HG03565 (cell line): ENCODE measurements around the gene CAMK1D.
"Not testable (repeated sequence)": the region's sequence is repeated elsewhere in the genome, so short reads cannot be mapped to it uniquely, and the experiment has no call there.

Source experiments
- ATAC-seq: cut with Tn5 transposase; IDR thresholded peaks from one replicate; pipeline ENCODE4 v1.9.1; 2021; ENCODE audit warnings: mild to moderate bottlenecking, moderate library complexity; ENCODE audit not compliant: unreplicated experiment

The CAMK1D gene

DNA sequence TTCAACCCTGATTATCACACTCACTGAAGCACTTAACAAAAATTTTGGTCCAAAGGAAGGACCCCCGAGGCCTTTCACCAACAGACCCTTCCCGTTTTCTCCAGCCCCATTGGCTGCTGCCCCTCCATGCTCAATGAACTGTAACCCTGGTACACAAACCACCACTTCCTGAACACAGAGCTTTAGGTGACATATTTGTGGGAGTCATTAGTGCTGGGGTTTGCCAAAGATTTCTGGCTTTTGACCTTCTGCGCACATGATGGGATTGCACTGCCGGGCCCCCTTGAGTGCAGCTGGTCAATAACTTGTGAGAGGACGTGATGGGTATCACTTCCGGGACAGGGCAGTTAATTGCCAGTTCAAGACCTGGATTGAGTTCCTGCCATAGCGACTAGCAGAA, 9.0 kb upstream of the CAMK1D start:
- ATAC-seq: no peak

DNA sequence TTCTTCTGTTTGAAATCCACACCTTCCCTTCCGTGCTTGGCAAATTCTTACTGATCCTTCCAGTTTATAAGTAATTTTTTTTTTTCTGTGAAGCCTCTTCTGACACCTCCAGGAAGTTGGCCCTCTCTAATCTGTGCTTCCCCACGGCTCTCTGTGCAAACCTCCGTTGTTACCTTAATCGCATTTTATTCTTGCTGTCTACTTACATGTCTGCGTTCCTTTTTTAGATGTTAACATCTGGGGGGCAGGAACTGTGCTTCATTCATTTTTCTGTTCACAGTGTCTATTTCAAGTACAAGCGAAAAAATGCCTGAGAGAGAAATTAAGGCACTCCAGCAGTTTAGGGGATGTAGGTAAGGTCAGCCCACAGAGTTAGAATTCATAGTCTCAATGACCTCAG, 8.4 kb upstream of the CAMK1D start:
- ATAC-seq: no peak

DNA sequence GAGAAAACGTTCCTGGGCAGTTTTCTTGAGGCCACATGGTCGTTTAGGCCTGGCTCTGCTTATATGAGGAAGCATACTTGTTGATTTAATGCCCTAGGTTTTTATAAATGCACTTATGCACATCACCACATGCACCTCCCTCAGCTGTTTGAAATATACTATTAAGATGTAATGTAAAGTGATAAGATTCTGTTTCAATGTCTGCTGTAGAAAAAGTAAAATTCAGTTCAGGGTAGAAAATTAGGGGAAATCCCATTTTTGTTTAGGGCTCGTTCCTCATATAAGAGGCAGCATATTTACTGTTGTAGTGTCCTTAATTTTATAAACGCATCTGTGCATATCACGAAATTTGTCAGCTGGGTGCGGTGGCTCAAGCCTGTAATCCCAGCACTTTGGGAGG, 7.8 kb upstream of the CAMK1D start:
- ATAC-seq: no peak

DNA sequence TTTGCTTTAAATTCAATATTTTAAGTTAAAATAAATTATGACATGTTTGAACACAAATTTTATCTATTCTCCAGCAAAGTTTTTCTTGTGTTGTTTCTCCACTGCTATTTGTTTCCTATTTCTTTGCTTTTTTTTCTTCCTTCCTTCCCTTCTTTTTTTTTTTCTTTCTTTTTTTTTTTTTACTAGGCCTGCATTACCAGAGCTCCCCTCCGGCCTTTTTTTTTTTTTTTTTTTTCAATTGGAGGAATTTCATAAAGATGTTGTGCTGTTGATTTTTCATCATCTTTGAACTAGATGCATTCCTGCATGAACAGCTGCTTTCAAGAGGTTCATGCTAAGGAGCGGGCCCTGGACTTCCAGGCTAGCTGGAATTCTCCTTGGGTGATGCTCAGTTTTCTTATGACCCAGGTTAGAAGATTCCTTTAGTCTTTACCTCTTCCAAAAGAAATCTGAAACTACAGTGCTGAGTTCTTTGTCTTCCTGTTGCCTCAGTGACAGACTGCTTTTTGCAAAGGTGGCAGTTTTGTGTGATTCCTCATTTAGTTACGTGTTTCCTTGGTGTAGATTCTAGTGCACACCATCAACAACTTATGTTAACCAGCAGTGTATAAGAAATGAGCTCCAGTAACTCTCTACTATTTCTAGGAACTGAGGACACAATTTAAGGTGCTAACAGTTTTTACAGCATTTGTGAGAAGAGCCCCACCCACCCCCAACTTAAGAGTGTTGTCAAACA, 4.8 kb upstream of the CAMK1D start:
- ATAC-seq: no peak

DNA sequence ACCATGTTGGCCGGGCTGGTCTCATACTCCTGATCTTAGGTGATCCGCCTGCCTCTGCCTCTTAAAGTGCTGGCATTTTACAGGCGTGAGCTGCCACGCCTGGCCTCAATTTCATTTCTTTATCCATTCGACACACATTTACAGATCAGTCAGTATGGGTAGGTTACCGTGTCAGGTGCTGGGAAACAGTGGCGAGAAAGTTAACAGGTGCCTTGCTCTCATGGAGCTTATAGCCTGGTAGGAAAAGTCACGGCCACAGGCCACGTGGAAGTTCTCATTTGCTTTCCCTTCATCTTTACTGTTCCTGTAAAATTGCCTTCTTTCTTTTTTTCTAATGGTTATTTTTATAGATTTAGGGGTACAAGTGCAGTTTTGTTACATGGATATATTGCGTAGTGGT, 2.6 kb upstream of the CAMK1D start:
- no peak for ATAC-seq

DNA sequence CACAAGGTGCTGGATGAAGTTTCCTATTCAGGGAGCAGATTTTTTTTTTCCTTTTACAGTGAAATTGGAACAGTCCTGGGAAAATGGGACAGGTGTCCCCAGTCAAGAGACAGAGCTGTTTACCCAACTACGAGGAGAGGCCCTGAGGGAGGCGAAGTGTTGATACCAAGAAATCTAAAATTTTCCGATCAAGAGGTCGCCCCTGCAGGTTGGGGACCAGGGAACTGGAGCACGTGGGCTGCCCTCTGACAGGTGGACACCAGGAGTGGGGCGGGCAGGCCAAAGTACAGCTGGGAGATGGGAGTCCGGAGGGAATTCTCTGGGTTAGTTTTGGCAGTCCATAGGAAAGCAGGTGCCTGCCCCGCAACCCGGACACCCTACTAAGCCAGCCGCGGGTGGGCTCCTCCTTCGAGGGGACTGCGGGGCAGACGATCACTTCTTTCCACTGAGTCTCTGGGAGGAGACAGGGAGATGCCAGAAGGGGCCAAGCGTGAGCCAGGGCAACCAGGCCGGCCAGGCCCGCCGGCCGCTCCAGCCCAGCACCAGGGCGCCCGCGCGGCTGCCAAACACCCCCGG, 965 bp upstream of the CAMK1D start:
- no peak for ATAC-seq

DNA sequence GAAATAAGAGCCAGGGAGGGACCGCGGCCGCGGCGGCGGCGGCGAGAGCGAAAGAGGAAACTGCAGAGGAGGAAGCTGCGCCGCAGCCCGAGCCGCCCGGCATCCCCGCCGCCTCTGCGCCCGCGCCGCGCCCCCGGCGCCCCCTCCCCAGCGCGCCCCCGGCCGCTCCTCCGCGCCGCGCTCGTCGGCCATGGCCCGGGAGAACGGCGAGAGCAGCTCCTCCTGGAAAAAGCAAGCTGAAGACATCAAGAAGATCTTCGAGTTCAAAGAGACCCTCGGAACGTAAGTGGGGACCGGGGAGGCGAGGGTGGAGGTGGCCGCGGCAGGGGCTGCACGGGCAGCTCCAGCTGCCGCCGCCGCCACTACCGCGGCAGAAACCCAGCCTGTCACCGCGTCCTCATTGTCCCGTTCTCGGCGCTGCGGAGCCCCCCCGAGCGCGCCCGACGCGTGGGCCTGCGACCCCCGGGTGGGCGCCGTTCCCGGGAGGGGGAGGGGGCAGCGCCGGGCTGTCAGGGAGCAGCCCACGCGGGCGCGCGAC, 351 bp downstream of the CAMK1D start:
- ATAC-seq: peak; percentile 24

DNA sequence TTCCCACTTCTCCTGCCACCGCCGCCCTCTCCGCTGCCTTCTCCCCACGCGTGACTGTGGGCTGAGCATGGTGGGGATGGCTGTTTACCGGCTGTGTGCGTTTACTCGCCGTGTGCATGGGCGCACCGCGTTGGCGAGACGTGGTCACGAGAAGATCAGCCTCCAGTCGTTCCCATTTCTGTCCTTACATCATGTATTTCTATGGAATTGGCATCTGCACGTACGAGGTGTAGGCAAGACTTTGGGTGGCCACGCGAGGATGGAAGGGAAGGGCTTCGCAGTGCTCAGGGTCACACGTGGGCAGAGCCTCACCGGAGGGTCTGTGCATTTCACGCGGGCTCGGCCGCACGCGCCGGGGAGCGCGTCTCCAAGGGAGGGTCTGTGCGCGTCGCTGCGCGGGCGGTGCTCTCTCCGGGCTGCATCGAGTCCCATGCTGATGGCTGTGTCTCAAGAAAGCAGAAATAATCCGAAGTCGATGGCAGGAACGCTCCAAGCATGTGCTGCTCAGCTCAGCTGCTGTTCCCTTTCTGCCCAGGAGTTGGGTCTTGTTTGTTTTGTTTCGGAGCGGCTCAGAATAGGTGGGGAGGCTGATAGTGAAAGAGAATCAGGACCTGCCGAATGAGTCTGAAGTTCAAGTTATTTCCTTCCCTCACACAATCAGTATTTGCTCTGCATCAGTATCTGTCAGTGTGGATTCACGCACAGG, 973 bp downstream of the CAMK1D start:
- ATAC-seq: no peak

DNA sequence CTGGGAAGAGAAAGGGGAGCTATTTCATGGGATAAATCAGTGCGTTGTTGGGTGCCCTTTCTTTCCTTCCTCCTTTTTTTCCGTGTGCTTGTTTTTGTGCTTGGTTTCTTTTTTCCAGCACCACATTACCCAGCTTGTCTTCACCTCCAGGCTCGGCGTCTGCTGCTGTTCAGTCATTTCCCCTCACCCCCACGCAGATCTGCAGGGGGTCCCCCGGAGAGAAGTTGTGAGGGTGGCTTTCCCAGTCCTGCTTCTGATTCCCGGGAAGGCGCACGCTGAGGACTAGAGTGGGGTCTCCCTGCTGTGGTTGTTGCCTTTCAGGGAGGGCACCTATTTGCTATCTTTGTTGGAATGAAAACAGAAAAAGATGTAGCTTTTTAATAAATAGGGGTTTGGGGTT, 1.6 kb downstream of the CAMK1D start:
- ATAC-seq: no peak

DNA sequence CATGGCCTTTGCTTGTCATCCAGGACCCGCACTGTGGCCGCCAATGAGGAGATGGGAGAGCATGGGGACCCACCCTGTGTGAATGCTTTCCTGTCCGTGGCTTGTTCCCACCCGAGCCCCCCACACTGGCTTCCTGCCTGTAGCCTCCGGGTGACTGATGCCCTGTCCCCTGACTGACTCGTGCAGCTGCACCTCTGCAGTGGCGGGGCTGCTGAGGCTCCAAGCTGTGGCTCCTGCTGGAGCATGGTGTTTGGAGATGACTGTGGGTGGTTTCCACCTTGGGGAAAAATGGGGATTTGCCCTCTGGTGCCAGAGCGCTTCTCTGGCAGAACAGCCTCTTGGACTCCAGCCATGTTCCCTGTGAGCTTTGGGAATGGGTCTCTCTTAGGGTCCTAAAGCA, 2.1 kb downstream of the CAMK1D start:
- no peak for ATAC-seq

DNA sequence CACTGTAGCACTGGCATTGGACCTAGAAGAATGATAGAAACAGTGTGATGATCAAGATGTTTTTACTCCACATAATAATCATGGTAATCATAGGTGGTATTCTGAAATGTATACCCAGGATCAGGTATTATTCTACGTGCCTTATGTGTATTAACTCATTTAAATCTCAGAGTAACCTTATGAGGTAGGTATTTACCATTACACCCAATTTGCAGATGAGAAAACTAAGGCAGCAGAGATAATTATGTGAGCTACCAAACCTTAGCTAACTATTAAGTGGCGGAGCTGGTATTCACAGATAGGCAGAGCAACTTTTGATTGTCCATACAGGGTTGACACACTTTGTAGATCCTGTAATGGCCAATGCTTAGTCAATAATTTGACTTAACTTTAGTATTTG, 2.5 kb downstream of the CAMK1D start:
- no peak for ATAC-seq

DNA sequence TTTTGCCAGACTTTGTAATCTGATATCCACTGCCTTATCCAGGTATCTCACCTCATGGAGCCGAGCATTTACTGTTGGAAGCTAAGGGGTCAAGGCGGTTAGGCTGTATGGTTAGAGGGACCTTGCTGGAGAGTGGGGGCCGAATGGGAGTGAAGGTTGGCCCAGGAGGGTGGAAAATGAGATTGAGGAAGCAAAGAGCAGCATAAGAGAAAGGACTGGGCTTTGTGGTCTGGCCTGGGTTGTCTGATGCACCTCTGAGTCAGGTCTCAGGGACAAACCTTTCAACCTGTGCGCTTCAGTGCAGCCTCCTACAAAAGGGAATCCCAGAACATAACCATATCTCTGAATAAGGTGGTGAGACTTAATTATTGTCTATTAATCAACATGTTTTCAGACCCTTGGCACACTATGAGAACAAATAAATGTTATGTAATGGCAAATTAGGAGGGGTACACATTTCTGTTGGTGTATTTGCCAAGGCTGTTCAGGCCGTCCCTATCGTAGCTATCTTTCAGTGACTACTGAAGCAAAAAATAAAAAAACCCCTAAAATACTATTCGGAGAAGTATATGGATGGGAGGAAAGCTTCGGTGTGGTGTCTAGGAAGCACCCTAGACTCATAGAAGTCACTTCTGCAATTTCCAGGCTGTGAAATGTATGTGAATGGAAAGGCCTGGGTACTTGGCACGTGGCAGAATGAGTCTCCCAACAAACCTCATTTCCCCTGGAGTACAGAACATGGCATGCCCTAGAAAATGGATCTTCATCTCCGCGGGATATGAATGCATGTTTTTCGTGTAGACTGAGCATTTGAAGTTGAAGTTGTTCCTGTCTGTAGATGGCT, 4.3 kb downstream of the CAMK1D start:
- ATAC-seq: no peak

DNA sequence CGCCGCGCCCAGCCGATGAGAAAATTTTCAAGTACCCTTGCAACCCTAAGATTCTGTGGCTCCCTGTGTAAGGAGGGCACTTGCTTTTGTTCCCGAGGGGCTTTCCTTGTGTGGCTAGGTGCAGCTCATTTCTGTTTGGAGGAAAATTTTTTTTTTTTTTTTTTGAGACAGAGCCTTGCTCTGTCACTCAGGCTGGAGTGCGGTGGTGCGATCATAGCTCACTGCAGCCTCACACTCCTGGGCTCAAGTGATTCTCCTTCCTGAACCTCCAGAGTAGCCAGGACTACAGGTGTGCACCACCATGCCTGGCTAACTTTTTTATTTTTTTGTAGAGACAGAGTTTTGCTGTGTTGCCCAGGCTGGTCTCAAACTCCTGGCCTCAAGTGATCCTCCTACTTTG, 5.3 kb downstream of the CAMK1D start:
- ATAC-seq: not testable (repeated sequence)

DNA sequence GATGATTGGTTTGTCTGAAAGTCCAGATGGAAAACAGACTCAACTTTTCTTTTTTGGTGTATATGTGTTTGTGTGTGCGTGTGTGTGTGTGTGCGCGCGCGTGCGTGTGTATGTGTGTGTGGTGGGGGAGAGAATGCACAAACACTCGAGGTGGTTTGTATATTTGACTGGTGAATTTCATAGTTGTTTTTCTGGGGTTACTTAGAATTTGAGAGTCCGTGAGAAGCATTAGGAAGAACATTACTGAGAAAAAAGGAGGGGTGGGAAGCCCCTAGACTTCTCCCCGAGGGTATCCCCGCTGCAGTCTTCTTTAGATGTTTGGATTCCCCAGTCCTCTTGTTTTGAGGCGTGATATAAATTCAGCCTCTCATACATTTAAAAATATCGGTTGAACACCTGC, 6.0 kb downstream of the CAMK1D start:
- ATAC-seq: no peak

DNA sequence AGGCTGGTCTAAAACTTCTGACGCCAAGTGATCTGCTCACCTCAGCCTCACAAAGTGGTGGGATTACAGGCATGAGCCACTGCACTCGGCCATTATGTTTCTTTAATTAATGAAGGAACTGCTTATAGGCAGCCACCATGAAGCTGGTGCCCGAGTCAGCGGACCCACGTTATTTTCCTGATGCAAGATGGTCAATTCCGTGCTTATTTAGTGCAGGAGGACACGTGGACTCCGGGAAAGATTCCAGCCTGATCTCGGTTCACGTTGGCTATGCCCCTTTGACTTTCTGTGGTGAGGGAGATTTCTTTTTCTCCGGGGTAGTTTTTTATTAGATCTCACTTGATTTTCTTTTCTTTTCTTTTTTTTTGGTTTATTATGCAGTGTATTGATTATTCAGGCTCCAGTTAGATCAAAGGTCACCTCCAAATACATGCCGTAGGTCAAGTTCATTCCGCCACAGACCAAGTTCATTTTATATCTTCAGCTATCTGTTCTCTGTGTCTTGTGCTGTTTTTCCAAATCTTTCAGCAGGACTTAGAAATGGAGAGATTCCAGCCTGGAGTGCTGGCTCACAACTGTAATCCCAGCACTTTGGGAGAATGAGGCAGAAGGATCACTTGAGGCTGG, 8.3 kb downstream of the CAMK1D start:
- no peak for ATAC-seq

DNA sequence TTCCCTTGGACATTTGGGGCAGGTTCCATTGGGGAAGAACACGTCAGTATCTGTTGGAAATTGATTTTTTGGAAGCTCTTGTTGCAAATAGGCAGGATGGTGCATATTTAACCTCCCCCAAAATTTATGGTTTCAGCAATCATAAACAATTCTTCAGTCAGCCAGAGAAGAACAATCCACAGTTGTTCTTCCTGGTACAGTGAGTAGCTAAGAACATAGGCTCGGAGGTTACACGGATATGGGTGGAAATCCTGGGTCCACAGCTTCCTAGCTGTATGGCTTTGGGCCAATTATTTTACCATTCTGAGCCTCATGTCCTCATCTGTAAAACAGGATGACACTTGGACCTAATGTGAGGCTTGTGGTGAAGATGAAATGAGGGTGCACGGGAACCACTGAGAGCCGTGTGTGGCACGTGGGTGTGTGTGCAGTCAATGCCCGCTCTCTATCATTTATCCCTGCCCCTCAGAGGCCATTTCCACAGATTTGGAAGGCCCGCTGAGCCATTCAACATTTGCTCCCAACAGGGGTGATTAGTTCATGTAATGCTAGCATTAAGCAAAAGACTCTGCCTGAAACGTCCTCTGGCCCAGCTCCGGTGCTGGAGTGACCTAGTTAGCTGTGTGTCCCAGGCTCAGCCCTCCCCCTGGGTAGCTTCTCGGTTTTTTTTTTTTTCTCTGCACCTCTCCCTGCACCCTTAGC, 9.7 kb downstream of the CAMK1D start:
- no peak for ATAC-seq

DNA sequence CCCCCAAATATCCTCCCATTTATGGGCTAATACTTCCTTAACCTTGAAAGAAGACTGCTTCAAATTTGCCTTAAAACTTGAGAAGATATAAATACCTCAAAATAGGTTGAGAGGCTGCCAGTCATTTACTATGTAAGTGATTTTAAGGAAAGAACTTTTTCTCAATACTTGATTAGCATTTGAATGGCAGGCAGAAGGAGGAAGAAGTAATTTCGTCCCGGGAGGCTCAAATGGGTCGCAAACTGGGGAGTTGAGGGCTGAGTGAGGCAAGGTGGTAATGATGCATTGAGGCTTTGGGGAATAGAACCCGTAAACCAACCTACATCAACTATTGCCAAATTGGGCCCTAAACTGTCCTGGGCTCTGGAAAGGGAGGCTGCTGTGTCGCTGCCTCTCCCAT, 11.1 kb downstream of the CAMK1D start:
- no peak for ATAC-seq

DNA sequence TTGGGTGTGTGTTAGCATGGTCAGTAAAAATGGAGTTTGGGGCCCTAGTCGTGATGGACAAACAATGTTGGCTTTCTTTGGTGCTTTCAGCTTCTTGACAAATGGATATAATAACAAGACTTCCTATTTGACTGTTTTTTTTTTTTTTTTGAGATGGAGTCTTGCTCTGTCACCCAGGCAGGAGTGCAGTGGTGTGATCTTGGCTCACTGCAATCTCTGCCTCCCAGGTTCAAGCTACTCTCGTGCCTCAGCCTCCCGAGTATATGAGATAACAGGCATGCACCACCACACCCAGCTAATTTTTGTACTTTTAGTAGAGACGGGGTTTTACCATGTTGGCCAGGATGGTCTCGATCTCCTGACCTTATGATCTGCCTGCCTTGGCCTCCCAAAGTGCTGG, 11.8 kb downstream of the CAMK1D start:
- ATAC-seq: not testable (repeated sequence)

DNA sequence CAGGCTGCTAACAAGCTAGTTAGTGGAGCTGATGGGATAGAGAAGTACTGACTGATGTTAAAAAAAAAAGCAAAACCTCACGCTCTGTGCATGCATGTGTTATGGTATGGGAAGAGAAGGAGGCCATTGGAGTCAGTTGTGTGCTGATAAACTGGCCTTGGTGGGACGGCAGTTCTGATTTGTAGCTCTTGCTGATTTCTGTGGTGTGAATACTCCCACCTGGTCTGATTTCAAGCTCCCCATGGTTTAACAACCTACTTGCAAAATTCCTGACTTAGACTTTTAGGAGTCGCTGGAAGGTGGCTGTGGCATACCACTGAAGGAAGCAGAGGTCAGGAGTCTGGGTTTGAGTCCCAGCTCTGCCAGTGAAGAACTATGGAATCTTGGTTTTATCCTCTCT, 15.2 kb downstream of the CAMK1D start:
- no peak for ATAC-seq

DNA sequence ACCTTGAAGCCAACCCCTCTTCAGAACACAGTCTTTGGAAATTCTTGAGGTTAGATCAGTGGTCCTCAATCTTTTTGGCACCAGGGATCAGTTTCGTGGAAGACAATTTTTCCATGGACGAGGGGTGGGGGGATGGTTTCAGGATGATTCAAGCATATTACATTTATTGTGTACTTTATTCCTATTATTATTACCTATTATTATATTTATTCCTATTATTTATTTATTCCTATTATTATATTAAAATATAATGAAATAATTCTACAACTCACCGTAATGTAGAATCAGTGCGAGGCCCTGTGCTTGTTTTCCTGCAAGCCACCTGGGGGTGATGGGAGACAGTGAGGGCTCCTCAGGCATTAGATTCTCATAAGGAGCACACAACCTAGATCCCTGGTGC, 17.9 kb downstream of the CAMK1D start:
- no peak for ATAC-seq
